ENCODE results near the gene REX1BD. TPM values are rescaled to one million over a fixed set of nuclear protein-coding genes. Genes with fewer than 3 reads are reported as not detected.

REX1BD gene
- total RNA-seq, 1 experiment from 2014 or later = 97.1 TPM

DNA sequence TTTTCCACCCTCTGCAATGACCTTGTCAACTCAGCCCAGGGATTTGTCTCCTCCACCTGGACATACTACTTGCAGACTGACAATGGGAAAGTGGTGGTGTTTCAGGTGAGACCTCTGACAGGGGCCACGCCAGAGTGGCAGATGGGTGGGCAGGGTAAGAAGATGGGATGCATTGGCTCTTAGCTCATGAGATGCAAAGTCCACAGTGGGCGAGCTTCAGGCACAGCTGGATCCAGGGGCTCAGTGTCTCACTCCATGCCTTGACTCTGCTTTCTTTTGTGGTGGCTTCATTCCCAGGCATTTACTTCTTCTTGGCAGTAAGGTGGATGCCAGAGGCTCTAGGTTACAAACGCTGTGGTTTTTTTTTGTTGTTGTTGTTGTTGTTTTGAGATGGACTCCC is 27.4 kb downstream of the REX1BD start:
- RAD21 ChIA-PET (ENCODE audit: low non-redundant PET in 1 of 2, low total read pairs in 2 of 2, uncharacterized antibody in 2 of 2, unreplicated experiment in 2 of 2) = no interaction called here
- CTCF ChIA-PET = no interaction called here
- no TSS peak for BruUV-seq (replicated peaks)

More for the DNA sequence above, 27.4 kb downstream of the REX1BD start:
- Histone ChIP-seq H3K9ac (ENCODE audit: low read length) (no peak overlapping the region), H3K36me3 (ENCODE audit: control insufficient read depth in 1 of 2, insufficient read depth in 2 of 2, low read length in 2 of 2) (no peaks in the 10 kb centered on the region), H3K9me3 (ENCODE audit: control insufficient read depth in 1 of 2, insufficient read depth in 1 of 2, low read depth in 1 of 2, low read length in 2 of 2) (no peaks in the 10 kb centered on the region), H3K9me2 (ENCODE audit: insufficient read depth) (no peaks in the 10 kb centered on the region), H3K79me2 (ENCODE audit: insufficient read depth, low read length) (no peaks in the 10 kb centered on the region), H3K4me3 (replicated peaks in 1 of 2; ENCODE audit: low read depth in 1 of 2, low read length in 2 of 2) (no peak overlapping the region), H3K4me1 (ENCODE audit: control insufficient read depth in 1 of 2, insufficient read depth in 2 of 2, low read length in 2 of 2) (peaks cover 1 to 22% of the 10 kb centered on the region in 2 experiments; a peak in 3 of 4 replicates), H3K4me2 (ENCODE audit: low read length) (no peak overlapping the region), H3K27me3 (ENCODE audit: insufficient read depth, low read length) (peaks cover 18% of the 10 kb centered on the region; the same call in 1 of the 2 replicates), H2AFZ (ENCODE audit: low read depth, low read length, poor library complexity, severe bottlenecking) (no peak overlapping the region), H3K27ac (ENCODE audit: low read depth, low read length) (no peak overlapping the region), H4K20me1 (ENCODE audit: insufficient read depth) (no peaks in the 10 kb centered on the region)
- TF ChIP-seq, protein P1, sequence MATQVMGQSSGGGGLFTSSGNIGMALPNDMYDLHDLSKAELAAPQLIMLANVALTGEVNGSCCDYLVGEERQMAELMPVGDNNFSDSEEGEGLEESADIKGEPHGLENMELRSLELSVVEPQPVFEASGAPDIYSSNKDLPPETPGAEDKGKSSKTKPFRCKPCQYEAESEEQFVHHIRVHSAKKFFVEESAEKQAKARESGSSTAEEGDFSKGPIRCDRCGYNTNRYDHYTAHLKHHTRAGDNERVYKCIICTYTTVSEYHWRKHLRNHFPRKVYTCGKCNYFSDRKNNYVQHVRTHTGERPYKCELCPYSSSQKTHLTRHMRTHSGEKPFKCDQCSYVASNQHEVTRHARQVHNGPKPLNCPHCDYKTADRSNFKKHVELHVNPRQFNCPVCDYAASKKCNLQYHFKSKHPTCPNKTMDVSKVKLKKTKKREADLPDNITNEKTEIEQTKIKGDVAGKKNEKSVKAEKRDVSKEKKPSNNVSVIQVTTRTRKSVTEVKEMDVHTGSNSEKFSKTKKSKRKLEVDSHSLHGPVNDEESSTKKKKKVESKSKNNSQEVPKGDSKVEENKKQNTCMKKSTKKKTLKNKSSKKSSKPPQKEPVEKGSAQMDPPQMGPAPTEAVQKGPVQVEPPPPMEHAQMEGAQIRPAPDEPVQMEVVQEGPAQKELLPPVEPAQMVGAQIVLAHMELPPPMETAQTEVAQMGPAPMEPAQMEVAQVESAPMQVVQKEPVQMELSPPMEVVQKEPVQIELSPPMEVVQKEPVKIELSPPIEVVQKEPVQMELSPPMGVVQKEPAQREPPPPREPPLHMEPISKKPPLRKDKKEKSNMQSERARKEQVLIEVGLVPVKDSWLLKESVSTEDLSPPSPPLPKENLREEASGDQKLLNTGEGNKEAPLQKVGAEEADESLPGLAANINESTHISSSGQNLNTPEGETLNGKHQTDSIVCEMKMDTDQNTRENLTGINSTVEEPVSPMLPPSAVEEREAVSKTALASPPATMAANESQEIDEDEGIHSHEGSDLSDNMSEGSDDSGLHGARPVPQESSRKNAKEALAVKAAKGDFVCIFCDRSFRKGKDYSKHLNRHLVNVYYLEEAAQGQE (IDR thresholded peaks at IDR 0.05; ENCODE audit: low read depth) = no peak
- TF ChIP-seq, protein P2, sequence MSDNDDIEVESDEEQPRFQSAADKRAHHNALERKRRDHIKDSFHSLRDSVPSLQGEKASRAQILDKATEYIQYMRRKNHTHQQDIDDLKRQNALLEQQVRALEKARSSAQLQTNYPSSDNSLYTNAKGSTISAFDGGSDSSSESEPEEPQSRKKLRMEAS (IDR thresholded peaks at IDR 0.05) = no peak
- TF ChIP-seq EGR1 (IDR thresholded peaks at IDR 0.05; ENCODE audit: low read depth) = no peak
- no peak for TF ChIP-seq ZFX (IDR thresholded peaks at IDR 0.05)
- TF ChIP-seq, protein P3, sequence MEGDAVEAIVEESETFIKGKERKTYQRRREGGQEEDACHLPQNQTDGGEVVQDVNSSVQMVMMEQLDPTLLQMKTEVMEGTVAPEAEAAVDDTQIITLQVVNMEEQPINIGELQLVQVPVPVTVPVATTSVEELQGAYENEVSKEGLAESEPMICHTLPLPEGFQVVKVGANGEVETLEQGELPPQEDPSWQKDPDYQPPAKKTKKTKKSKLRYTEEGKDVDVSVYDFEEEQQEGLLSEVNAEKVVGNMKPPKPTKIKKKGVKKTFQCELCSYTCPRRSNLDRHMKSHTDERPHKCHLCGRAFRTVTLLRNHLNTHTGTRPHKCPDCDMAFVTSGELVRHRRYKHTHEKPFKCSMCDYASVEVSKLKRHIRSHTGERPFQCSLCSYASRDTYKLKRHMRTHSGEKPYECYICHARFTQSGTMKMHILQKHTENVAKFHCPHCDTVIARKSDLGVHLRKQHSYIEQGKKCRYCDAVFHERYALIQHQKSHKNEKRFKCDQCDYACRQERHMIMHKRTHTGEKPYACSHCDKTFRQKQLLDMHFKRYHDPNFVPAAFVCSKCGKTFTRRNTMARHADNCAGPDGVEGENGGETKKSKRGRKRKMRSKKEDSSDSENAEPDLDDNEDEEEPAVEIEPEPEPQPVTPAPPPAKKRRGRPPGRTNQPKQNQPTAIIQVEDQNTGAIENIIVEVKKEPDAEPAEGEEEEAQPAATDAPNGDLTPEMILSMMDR (IDR thresholded peaks at IDR 0.05 in 2 of 3, conservative IDR thresholded peaks at IDR 0.05 in 1 of 3; ENCODE audit: borderline replicate concordance in 1 of 3, insufficient read depth in 1 of 3, low read depth in 2 of 3, low read length in 2 of 3) = no peak
- TF ChIP-seq, protein P4, sequence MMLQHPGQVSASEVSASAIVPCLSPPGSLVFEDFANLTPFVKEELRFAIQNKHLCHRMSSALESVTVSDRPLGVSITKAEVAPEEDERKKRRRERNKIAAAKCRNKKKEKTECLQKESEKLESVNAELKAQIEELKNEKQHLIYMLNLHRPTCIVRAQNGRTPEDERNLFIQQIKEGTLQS (IDR thresholded peaks at IDR 0.05) = no peak
- no peak for TF ChIP-seq SIN3A (IDR thresholded peaks at IDR 0.05; ENCODE audit: low read depth)
- no peak for TF ChIP-seq POLR2AphosphoS5 (IDR thresholded peaks at IDR 0.05; ENCODE audit: low read depth, low read length)
- DNase-seq (ENCODE audit: low read depth, low spot score) (no peak), ATAC-seq (no peak)
- POLR2A ChIA-PET = no interaction called here
- intact Hi-C loops (cut with micrococcal nuclease) = no loop called here

Data from HCT116 (cell line).